Gastrocnemius medialis (tissue), 4 donors: Measurements from ENCODE around the gene IKBKG. TPM values are rescaled to one million over a fixed set of nuclear protein-coding genes. Genes with fewer than 3 reads are reported as not detected.
"Not testable (repeated sequence)": the region's sequence is repeated elsewhere in the genome, so short reads cannot be mapped to it uniquely, and the experiment has no call there.

Source experiments
- ATAC-seq, 2 donors: fragments of 150-250 bp; one replicate each; pipeline ENCODE4 v1.9.1; 2016
- DNase-seq, 2 donors: peaks; one replicate each; pipeline ENCODE4 v3.0.0-alpha.2; 2019
- H3K27ac ChIP-seq, 4 donors: fragments of 200-600 bp; sonication (generic); 1 replicate in 1 of 4; 2 replicates in 3 of 4; pipeline ENCODE4 v1.5.1; 2016 to 2018; ENCODE audit warnings: mild to moderate bottlenecking in 2 of 4, moderate library complexity in 1 of 4
- H3K27me3 ChIP-seq, 3 donors: fragments of 200-600 bp; sonication (generic) in 2 of 3; 1 replicate in 1 of 3; 2 replicates in 2 of 3; pipeline versions ENCODE4 v1.5.1 to v1.6.0; 2016 to 2019; ENCODE audit warnings: mild to moderate bottlenecking in 1 of 3, moderate library complexity in 1 of 3
- H3K36me3 ChIP-seq, 2 donors: fragments of 200-600 bp; sonication (generic) in 1 of 2; one replicate each; pipeline ENCODE4 v1.5.1; 2017 to 2018
- H3K4me1 ChIP-seq, 2 donors: fragments of 200-600 bp; sonication (generic) in 1 of 2; one replicate each; pipeline ENCODE4 v1.5.1; 2016 to 2017; ENCODE audit warnings: mild to moderate bottlenecking in 2 of 2
- H3K4me3 ChIP-seq, 4 donors: fragments of 200-600 bp; sonication (generic) in 3 of 4; 1 replicate in 1 of 4; 2 replicates in 3 of 4; pipeline ENCODE4 v1.5.1; 2016 to 2019; ENCODE audit warnings: mild to moderate bottlenecking in 2 of 4
- H3K9me3 ChIP-seq, 3 donors: fragments of 200-600 bp; sonication (generic) in 2 of 3; 1 replicate in 1 of 3; 2 replicates in 2 of 3; pipeline ENCODE4 v1.5.1; 2016 to 2019
- POLR2A ChIP-seq, 2 donors: fragments of 450-650 bp; IDR thresholded peaks; one replicate each; pipeline ENCODE4 v1.6.1; 2017; ENCODE audit warnings: antibody characterized with exemption in 2 of 2, mild to moderate bottlenecking in 2 of 2, moderate library complexity in 2 of 2
- in situ Hi-C, 4 donors: fragments of 200-750 bp; cut with MboI; loops; one replicate each; pipeline versions ENCODE4 v1.15.0 to v1.8.0; 2017; ENCODE audit warnings: low sequenced_read_pairs in 4 of 4
- intact Hi-C: fragments of 100-400 bp; cut with DNase I; formaldehyde crosslinking; loops from one replicate; pipeline ENCODE4 v1.15.1; 2023; ENCODE audit warnings: low total_unique reads
- total RNA-seq, 4 donors: library from RNA; depleted of rRNA; stranded (reverse); fragments of >200 nt; gene quantifications; one replicate each; pipeline versions ENCODE4 v1.1.0 to v1.2.3, GENCODE V29; 2016
- TF ChIP-seq, protein P1 (sequence below), 5 experiments: fragments of 450-650 bp in 3 of 5; fragments of 200-600 bp in 2 of 5; sonication (generic) in 2 of 5; IDR thresholded peaks in 4 of 5; conservative IDR thresholded peaks in 1 of 5; 1 replicate in 4 of 5; 2 replicates in 1 of 5; pipeline ENCODE4 v1.5.1; 2016 to 2019; ENCODE audit warnings: antibody characterized with exemption in 5 of 5, mild to moderate bottlenecking in 3 of 5, moderate library complexity in 3 of 5

IKBKG gene
- total RNA-seq, 4 donors from 2014 or later = 8.8 to 17.5 (median 11.6) TPM

DNA sequence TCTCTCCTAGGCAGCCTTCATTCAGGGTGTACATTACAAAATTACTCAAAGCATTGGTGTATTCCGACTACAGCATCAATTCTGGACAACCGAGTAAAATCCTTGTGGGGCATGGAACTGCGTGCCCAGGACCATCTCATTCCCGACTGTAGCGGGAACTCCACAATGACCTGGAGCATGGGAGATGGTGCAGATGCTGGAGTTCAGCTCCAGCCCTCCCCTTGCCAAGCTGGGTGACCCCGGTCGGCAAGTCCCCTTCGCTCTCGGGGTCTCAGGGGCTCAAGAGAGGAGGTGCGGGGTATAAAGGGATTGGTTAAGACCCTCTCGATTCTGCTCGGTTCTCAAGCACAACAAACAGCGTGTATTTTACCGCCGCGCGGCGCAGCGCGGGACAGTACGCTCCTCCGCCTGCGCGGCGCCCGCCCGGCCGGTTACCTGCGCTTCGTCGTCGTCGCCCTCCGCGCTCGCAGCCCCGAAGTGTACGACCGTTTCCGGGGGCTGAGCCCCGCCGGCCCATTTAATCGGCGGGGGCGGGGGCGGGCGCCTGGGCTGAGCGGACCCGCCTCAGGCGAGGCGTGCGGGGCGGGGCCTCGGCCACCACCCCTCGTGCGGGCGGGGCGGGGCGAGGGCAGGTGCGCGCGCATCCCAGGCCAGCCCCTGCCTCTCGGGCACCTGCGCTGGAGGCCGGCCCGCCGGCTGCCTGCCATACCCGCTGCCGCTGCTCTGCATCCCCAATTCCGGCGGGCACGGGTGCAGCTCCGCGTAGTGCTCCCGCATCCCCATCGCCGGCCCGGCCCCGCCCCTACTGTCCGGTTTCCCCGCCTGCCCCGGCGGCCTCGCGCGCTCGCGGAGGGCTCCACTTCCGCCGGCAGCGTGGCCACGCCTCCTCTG is 821 bp upstream of the IKBKG start, which contains the start of gene G6PD:
G6PD (minus strand) TSS at position 493 of the 891 bp plus-strand sequence. CDS start 691 bp downstream, outside the sequence.
- DNase-seq (peak in 1 of 2 donors; percentile 21), ATAC-seq (peak; percentile 71 to 73)
- TF ChIP-seq, protein P1, sequence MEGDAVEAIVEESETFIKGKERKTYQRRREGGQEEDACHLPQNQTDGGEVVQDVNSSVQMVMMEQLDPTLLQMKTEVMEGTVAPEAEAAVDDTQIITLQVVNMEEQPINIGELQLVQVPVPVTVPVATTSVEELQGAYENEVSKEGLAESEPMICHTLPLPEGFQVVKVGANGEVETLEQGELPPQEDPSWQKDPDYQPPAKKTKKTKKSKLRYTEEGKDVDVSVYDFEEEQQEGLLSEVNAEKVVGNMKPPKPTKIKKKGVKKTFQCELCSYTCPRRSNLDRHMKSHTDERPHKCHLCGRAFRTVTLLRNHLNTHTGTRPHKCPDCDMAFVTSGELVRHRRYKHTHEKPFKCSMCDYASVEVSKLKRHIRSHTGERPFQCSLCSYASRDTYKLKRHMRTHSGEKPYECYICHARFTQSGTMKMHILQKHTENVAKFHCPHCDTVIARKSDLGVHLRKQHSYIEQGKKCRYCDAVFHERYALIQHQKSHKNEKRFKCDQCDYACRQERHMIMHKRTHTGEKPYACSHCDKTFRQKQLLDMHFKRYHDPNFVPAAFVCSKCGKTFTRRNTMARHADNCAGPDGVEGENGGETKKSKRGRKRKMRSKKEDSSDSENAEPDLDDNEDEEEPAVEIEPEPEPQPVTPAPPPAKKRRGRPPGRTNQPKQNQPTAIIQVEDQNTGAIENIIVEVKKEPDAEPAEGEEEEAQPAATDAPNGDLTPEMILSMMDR (IDR thresholded peaks at IDR 0.05 in 4 of 5, conservative IDR thresholded peaks at IDR 0.05 in 1 of 5) = no peak
- TF ChIP-seq POLR2A (IDR thresholded peaks at IDR 0.05) = peak; percentile 42 to 47
- Histone ChIP-seq H3K27me3 (no peaks in the 10 kb centered on the region), H3K4me1 (peaks cover 11 to 31% of the 10 kb centered on the region in 2 donors), H3K27ac (peak within 1 kb of the TSS; percentile 84 to 96 (median 92)), H3K4me3 (peak within 1 kb of the TSS; percentile 61 to 77 (median 69)), H3K9me3 (no peaks in the 10 kb centered on the region), H3K36me3 (no peaks in the 10 kb centered on the region)
- in situ Hi-C loops = loop anchor here in 2 of 4 donors (25.0 kb wide), 2 partner anchors 134 to 584 kb away; partner anchors contain the start of genes DNASE1L1 (in 2 of the 2), TAFAZZIN (in 2 of the 2), HCFC1 (in 1 of the 2) and TMEM187 (in 1 of the 2)
- intact Hi-C loops = loop anchor here (10.0 kb wide), 3 partner anchors 172 to 952 kb away; partner anchors contain the start of genes CCNQ, DKC1, EMD and FLNA

DNA sequence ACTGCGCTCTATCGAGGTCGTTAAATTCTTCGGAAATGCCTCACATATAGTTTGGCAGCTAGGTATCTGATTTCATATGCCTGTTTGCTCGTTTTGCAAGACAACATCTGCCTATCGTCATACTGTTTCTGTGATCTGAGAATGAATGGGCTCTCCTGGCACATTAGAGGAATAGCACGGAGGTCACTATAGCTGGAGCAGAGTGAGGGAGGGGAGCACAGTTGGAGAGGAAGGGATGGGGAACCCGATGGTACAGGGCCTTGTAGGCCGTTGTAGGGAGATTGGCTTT is 552 bp downstream of the IKBKG start:
- no peak for ATAC-seq
- Histone ChIP-seq H3K9me3 (no peaks in the 10 kb centered on the region), H3K4me1 (peaks cover 6 to 19% of the 10 kb centered on the region in 2 donors), H3K27me3 (no peaks in the 10 kb centered on the region), H3K27ac (peak overlapping the region; percentile 84 to 96 (median 92)), H3K36me3 (peaks cover 0 to under 1% of the 10 kb centered on the region in 2 donors), H3K4me3 (peak overlapping the region; percentile 61 to 77 (median 69))
- intact Hi-C loops (loop anchor here (10.0 kb wide), 3 partner anchors 173 to 953 kb away; partner anchors contain the start of genes CCNQ, DKC1, EMD and FLNA), in situ Hi-C loops (loop anchor here in 2 of 4 donors (25.0 kb wide), 2 partner anchors 136 to 586 kb away; partner anchors contain the start of genes DNASE1L1 (in 2 of the 2), TAFAZZIN (in 2 of the 2), HCFC1 (in 1 of the 2) and TMEM187 (in 1 of the 2))
- DNase-seq = no peak
- no peak for TF ChIP-seq POLR2A (IDR thresholded peaks at IDR 0.05)
- TF ChIP-seq, protein P1 (IDR thresholded peaks at IDR 0.05 in 4 of 5, conservative IDR thresholded peaks at IDR 0.05 in 1 of 5) = no peak

DNA sequence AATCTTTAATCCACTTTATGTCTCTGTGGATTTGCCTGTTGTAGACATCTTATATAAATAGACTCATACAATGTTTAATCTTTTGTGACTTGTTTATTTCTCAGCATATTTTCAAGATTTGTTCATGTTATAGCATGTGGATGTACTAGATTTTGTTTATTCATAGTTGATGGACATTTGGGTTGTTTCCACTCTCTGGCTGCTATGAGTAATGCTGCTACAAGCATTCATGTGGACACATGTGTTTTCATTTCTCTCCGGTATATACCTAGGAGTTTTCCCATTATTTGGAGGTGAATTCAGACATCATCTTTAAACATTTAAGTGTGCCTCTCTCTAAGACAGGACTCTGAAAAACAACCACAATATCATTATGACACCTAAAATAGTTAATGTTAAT is 2.3 kb downstream of the IKBKG start:
- Histone ChIP-seq H3K27ac (no peak overlapping the region), H3K9me3 (no peaks in the 10 kb centered on the region), H3K27me3 (no peaks in the 10 kb centered on the region), H3K36me3 (peaks cover 0 to 10% of the 10 kb centered on the region in 2 donors), H3K4me1 (peaks cover 6 to 19% of the 10 kb centered on the region in 2 donors), H3K4me3 (no peak overlapping the region)
- intact Hi-C loops = loop anchor here (10.0 kb wide), 3 partner anchors 175 to 955 kb away; partner anchors contain the start of genes CCNQ, DKC1, EMD and FLNA
- TF ChIP-seq, protein P1 (IDR thresholded peaks at IDR 0.05 in 4 of 5, conservative IDR thresholded peaks at IDR 0.05 in 1 of 5) = no peak
- no peak for TF ChIP-seq POLR2A (IDR thresholded peaks at IDR 0.05)
- ATAC-seq = no peak
- DNase-seq = no peak
- in situ Hi-C loops = loop anchor here in 2 of 4 donors (25.0 kb wide), 2 partner anchors 137 to 587 kb away; partner anchors contain the start of genes DNASE1L1 (in 2 of the 2), TAFAZZIN (in 2 of the 2), HCFC1 (in 1 of the 2) and TMEM187 (in 1 of the 2)

DNA sequence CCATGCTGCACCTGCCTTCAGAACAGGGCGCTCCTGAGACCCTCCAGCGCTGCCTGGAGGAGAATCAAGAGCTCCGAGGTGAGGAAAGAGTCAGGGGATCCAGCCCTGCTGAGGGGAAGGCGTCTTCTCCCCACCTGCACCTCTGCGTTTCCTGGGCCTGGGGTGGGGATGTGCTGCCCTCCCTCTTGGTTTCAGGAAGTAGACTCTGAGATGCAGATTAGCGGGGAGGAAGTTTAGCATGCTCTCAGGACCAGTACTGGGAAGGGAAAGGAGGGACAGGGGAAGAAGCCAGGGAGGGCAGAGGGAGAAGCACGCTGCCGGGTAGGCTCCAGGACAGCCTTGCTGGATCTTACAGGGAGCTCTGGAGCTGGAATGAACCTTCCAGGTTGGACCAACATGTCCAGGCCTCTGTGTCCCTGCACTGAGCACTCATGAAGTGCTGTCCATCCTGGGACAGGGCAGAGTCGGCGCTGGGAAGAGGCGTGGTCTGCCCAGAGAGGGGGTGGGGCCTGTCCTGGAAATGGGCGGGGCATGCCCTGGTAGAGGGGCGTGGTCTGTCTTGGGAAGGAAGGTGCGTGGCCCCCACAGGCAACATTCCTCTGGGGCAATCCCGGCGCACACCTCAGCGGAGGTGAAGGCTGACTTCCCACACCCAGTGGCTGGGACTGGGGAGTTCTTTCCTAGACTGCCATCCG is 4.8 kb downstream of the IKBKG start:
- H3K4me3 ChIP-seq, intact Hi-C loops, in situ Hi-C loops, H3K36me3 ChIP-seq, DNase-seq, H3K27ac ChIP-seq, H3K9me3 ChIP-seq, H3K27me3 ChIP-seq, ATAC-seq: not testable (repeated sequence)
- peaks cover 0 to 14% of the 10 kb centered on the region in 2 donors for H3K4me1 ChIP-seq

DNA sequence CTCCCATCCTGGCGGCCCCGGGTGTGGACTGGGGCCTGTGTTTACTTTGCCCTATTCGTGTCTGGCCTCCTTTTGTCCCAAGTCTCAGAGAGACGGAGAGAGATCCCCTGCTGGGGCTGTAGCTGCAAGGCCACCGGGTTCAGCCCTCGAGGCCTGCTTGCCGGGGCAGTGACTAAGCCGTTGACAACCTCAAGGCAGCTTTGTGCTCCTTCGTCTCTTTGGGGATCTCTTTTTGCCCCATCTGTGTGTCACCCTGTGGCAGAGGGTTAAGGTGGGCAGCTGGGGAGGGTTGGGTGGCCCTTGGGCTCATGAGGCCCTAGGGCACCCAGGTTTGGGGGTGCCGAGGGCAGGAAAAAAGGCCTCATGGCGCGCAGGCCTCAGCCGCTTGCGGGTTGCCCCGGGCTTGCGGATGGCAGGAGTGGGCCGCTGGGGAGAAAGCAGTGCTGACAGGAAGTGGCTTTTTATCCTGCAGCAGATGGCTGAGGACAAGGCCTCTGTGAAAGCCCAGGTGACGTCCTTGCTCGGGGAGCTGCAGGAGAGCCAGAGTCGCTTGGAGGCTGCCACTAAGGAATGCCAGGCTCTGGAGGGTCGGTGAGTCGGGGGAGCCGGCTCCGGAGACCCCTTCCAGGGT is 10.8 kb downstream of the IKBKG start:
- H3K4me3 ChIP-seq, H3K9me3 ChIP-seq, in situ Hi-C loops, H3K27me3 ChIP-seq, ATAC-seq, H3K4me1 ChIP-seq, H3K36me3 ChIP-seq, intact Hi-C loops, DNase-seq, H3K27ac ChIP-seq: not testable (repeated sequence)

DNA sequence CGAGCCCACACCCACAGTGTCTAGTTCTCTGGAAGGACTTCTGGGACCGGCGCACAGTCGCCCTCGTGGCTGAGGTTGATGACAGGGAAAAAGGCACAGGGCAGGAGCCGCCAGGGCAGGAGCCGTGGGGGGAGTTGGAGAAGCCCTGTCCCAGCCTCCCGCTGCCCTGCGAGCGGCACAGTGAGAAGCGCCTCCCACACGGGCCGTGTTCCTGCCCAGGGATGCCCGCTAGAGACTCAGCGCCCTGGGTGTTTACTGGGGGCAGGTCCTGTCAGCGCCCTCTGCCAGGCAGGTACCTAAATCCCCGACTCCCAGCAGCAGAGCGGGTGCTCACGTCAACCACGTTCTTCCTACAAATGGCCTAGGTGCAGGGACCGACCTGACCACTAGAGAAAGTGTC is 11.5 kb downstream of the IKBKG start:
- H3K4me3 ChIP-seq, DNase-seq, H3K27ac ChIP-seq, in situ Hi-C loops, ATAC-seq, H3K36me3 ChIP-seq, intact Hi-C loops, H3K9me3 ChIP-seq, H3K4me1 ChIP-seq, H3K27me3 ChIP-seq: not testable (repeated sequence)

DNA sequence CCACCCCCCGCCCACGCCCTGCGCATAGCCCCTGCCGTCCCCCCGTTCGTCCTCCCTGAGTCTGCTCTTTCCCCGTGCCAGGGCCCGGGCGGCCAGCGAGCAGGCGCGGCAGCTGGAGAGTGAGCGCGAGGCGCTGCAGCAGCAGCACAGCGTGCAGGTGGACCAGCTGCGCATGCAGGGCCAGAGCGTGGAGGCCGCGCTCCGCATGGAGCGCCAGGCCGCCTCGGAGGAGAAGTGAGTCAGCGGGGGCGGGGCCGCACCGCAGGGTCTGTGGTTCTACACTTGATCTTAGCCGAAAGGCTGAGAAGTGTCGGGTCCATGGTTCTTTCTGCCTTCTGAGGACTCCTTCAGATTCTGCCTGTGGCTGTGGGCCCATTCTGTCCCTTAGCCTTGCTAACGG is 12.9 kb downstream of the IKBKG start:
- H3K36me3 ChIP-seq, H3K4me3 ChIP-seq, H3K9me3 ChIP-seq, H3K4me1 ChIP-seq, ATAC-seq, in situ Hi-C loops, DNase-seq, intact Hi-C loops, H3K27me3 ChIP-seq, H3K27ac ChIP-seq: not testable (repeated sequence)
